SHP77 (cell line): ENCODE measurements around the gene CYB5R2.

Source experiments
- DNase-seq, 2 experiments: peaks; one replicate each; lab custom pipeline; 2025; lab: John Stamatoyannopoulos, UW

Gene CYB5R2

GRCh38 chr11:7637447-7638157, 35.7 kb downstream of the CYB5R2 start:
- no peak for DNase-seq

- no peak for DNase-seq
Observed at GRCh38 chr11:7636350-7636749, 37.0 kb downstream of the CYB5R2 start.

DNA sequence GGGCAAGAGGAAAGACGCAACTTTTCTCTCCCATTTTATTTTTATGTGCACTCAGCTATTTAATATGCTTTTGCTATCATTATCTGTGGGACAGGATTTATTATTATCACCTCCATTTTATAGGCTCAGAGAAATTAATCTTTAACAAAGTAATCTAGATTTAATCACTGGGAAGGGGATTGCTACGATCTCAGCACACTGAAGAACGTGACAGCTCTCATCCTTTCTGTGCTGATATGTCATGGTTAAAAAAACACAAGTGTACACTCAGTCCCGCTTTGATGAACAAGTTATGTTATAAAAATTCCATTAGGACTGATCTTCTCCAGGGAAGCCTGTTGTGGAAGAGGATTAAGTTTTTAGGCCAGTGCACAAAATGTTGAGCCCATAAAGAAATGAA, 37.6 kb downstream of the CYB5R2 start:
- no peak for DNase-seq

DNA sequence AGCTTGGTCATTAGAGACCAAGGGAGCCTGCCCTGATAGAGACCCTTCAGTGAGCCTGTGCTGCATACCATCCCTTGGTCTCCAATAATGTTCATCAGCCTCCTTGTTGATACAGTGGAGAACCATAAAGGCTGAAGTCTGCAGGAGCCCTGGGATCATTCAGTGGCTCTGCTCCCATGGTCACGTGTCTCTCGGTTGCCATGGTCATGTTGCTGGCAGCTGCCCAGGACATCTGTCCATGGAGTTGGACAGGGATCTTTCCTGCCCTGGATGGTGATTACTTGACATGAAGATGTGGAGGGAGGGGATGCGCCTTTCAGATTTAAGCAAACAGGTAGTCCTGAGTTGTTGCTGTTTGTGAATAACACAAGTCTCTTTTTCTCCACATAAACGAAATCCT, 38.2 kb downstream of the CYB5R2 start:
- DNase-seq = no peak

GRCh38 chr11:7632211-7632610, 41.1 kb downstream of the CYB5R2 start:
- no peak for DNase-seq

DNA sequence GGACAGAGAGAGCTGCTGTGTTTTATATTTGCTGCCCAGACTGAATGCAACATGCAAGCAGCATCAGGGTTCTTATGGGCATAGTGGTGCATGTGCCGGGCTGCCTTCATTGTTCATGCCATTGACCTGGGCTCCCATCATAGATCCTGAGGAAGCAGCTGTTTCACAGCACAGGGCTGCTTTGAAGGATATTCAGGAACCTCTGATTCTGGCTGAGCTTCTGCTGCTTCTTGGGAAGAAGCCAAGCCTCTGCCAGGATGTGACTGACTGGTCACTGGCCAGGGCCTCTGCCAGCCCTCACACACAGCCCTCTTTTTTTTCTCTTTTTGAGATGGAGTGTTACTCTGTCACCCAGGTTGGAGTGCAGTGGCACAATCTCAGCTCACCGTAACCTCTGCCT, 43.3 kb downstream of the CYB5R2 start:
- DNase-seq = no peak

GRCh38 chr11:7628660-7629059, 44.6 kb downstream of the CYB5R2 start:
- DNase-seq = no peak

DNA sequence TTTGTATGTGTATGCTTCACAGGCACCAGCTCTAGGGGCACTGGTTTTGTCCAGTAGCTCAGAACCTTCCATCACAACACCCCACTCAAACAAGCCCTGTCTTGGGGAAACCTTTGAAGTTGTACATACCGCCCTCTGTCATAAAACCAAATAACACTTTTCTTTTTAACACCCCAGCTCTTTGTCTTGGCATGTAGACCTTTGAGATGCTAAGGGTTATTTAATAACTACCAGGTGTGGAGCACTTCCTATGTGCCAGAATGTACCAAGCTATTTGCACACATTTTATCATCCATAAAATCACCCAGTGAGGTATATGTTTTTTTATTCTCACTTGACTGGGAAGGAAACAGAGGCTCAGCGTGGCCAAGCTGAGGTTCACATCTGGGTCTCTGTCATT, 50.6 kb downstream of the CYB5R2 start:
- DNase-seq = no peak

DNA sequence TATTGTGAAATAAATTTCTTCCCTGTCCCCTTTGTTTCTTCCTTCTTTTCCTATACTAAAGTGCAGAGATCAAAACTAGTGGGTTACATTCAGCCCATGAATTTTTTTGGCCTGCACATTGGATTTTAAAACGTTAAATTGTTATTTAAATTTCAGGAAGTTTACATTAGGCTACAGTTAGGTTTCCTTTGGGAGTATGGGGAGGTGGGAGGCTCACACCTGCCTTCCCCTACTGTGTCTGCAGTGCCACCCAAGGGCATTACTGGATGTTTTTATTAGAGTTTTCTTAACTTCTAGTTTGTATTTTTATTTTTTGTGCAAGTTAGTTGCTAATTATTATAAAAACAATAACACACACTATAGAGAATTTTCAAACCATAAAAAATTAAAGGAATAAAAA, 51.7 kb downstream of the CYB5R2 start:
- DNase-seq = no peak

DNA sequence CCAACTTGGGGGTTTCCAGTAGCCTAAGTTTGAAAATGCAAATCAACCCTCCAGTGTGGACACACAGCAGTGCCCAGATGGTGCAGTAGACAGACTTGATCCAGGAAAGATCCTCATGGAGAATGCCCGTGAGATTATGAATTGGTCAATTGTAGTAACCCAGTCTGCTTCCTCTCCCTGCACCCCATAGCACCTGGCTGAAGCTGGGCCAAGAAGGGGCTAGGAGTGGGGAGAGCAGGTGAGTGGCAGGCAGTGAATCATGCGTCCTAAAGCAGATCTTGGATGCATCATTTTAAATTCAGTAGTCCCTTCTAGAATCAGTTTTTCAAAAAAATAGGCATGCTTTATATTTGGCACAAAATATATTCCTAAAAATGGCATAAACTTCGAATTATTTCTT, 52.2 kb downstream of the CYB5R2 start:
- DNase-seq = no peak

- no peak for DNase-seq
Observed at GRCh38 chr11:7619322-7619721, 54.0 kb downstream of the CYB5R2 start.

GRCh38 chr11:7617032-7617431, 56.3 kb downstream of the CYB5R2 start:
- DNase-seq = no peak
